Measurements from ENCODE around the gene STAC3.

- TF ChIP-seq ZNF121 (CRISPR knock-in tag; conservative IDR thresholded peaks at IDR 0.05) (no peak), HDAC1 (IDR thresholded peaks at IDR 0.05) (no peak), GTF2F1 (IDR thresholded peaks at IDR 0.05; ENCODE audit: low read depth, low read length) (no peak), KLF16 (IDR thresholded peaks at IDR 0.05) (no peak), REST (IDR thresholded peaks at IDR 0.05; ENCODE audit: borderline replicate concordance) (no peak), REST (CRISPR knock-in tag; IDR thresholded peaks at IDR 0.05; ENCODE audit: low read depth) (no peak)
- TF ChIP-seq, protein P1, sequence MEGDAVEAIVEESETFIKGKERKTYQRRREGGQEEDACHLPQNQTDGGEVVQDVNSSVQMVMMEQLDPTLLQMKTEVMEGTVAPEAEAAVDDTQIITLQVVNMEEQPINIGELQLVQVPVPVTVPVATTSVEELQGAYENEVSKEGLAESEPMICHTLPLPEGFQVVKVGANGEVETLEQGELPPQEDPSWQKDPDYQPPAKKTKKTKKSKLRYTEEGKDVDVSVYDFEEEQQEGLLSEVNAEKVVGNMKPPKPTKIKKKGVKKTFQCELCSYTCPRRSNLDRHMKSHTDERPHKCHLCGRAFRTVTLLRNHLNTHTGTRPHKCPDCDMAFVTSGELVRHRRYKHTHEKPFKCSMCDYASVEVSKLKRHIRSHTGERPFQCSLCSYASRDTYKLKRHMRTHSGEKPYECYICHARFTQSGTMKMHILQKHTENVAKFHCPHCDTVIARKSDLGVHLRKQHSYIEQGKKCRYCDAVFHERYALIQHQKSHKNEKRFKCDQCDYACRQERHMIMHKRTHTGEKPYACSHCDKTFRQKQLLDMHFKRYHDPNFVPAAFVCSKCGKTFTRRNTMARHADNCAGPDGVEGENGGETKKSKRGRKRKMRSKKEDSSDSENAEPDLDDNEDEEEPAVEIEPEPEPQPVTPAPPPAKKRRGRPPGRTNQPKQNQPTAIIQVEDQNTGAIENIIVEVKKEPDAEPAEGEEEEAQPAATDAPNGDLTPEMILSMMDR (IDR thresholded peaks at IDR 0.05 in 2 of 3, conservative IDR thresholded peaks at IDR 0.05 in 1 of 3; ENCODE audit: insufficient read depth in 2 of 3, low read depth in 1 of 3, low read length in 3 of 3), result no peak
Measured at GRCh38 chr12:57239587-57240065, 11.4 kb downstream of the STAC3 start.
